Glutamatergic neuron (in vitro differentiated cells): ENCODE results near the gene DCBLD1. TPM values are rescaled to one million over a fixed set of nuclear protein-coding genes. Genes with fewer than 3 reads are reported as not detected.

ENCODE experiments used
- DNase-seq: peaks from one replicate; pipeline ENCODE4 v3.0.0; 2022
- H3K27ac Mint-ChIP-seq: one replicate; pipeline ENCODE4 v1.8.0; 2020; ENCODE audit warnings: mild to moderate bottlenecking, mixed read lengths, inconsistent platforms; ENCODE audit not compliant: unreplicated experiment
- H3K27me3 Mint-ChIP-seq: one replicate; pipeline ENCODE4 v1.8.0; 2020; ENCODE audit warnings: mild to moderate bottlenecking, moderate library complexity, mixed read lengths, inconsistent platforms; ENCODE audit not compliant: unreplicated experiment
- H3K36me3 Mint-ChIP-seq: one replicate; pipeline ENCODE4 v1.8.0; 2020; ENCODE audit warnings: mild to moderate bottlenecking, mixed read lengths, inconsistent platforms; ENCODE audit not compliant: unreplicated experiment
- H3K4me1 Mint-ChIP-seq: one replicate; pipeline ENCODE4 v1.8.0; 2020; ENCODE audit warnings: mild to moderate bottlenecking, low read depth, mixed read lengths, inconsistent platforms; ENCODE audit not compliant: unreplicated experiment
- H3K4me3 Mint-ChIP-seq: one replicate; pipeline ENCODE4 v1.8.0; 2020; ENCODE audit warnings: mild to moderate bottlenecking, mixed read lengths, inconsistent platforms; ENCODE audit not compliant: unreplicated experiment
- H3K9me3 Mint-ChIP-seq: one replicate; pipeline ENCODE4 v1.8.0; 2020; ENCODE audit warnings: mild to moderate bottlenecking, moderate library complexity, mixed read lengths, inconsistent platforms; ENCODE audit not compliant: unreplicated experiment
- CTCF ChIP-seq: fragments of 200-600 bp; sonication (generic); IDR thresholded peaks from one replicate; pipeline ENCODE4 v1.5.0; 2021; ENCODE audit not compliant: partially characterized antibody, unreplicated experiment
- total RNA-seq: library from RNA; stranded (reverse); fragmentation: NEBNext Ultra II Directional; extraction: Animal tissue kit (Norgen Biotek cat#: 25700); gene quantifications from one replicate; pipeline ENCODE4 v1.2.1, GENCODE V29; 2021; ENCODE audit not compliant: unreplicated experiment

Gene DCBLD1
- total RNA-seq, 1 donor from 2014 or later, result 25.1 TPM

DNA sequence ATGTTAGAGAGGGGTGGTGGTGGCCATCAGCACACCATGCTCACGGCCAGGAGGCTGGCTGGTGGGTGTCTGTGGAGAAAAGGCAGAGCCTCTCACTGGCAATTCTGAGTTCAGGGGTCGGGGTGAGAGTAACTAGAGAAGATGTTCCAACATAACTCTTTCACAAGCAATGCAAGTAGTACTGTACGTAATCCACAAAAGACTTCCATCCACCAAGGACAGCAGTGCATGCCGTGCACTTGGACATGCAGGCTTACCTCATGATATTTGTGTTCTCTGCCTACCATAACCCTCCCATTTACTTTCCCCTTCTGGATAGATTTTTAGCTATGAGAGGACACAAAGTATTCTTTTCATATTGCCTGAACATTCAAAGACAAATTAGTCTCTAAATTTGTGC lies 51.3 kb downstream of the DCBLD1 start:
- no peak overlapping the region for H3K4me3 Mint-ChIP-seq
- H3K27me3 Mint-ChIP-seq, result peaks cover 4% of the 10 kb centered on the region
- DNase-seq, result no peak
- no peaks in the 10 kb centered on the region for H3K36me3 Mint-ChIP-seq
- peaks cover 35% of the 10 kb centered on the region for H3K4me1 Mint-ChIP-seq
- no peak overlapping the region for H3K27ac Mint-ChIP-seq
- H3K9me3 Mint-ChIP-seq, result peaks cover 7% of the 10 kb centered on the region
- TF ChIP-seq CTCF, result no peak

DNA sequence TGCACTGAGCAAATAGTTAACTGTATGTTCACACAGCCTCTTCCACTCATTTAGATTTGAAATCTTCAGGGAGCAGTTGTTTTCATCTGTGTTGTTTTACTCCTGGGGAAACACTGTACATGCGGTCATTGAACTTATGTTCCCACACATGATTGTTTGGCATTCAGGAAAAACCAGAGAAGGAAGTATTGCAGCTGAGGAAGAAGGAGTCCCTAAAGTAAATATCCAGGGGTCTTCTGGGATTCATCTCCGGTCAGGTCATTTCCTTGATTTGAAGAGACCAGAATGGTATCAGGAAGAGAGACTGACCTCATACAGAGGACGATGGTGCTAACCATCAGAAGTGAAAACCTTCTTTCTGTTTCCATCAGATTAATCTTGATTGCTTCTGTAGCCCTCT lies 52.5 kb downstream of the DCBLD1 start:
- H3K4me1 Mint-ChIP-seq, result peaks cover 34% of the 10 kb centered on the region
- no peak overlapping the region for H3K27ac Mint-ChIP-seq
- no peak for TF ChIP-seq CTCF
- H3K4me3 Mint-ChIP-seq, result no peak overlapping the region
- peaks cover 7% of the 10 kb centered on the region for H3K9me3 Mint-ChIP-seq
- H3K27me3 Mint-ChIP-seq, result peaks cover 4% of the 10 kb centered on the region
- no peaks in the 10 kb centered on the region for H3K36me3 Mint-ChIP-seq
- DNase-seq, result no peak

GRCh38 chr6:117536317-117536716 lies 53.8 kb downstream of the DCBLD1 start:
- TF ChIP-seq CTCF, result no peak
- H3K4me3 Mint-ChIP-seq, result no peak overlapping the region
- H3K27me3 Mint-ChIP-seq, result peaks cover 3% of the 10 kb centered on the region
- no peak for DNase-seq
- no peak overlapping the region for H3K27ac Mint-ChIP-seq
- H3K36me3 Mint-ChIP-seq, result no peaks in the 10 kb centered on the region
- H3K4me1 Mint-ChIP-seq, result peaks cover 22% of the 10 kb centered on the region
- H3K9me3 Mint-ChIP-seq, result peaks cover 3% of the 10 kb centered on the region

- no peak overlapping the region for H3K4me3 Mint-ChIP-seq
- H3K36me3 Mint-ChIP-seq, result no peaks in the 10 kb centered on the region
- H3K4me1 Mint-ChIP-seq, result peaks cover 9% of the 10 kb centered on the region
- no peak for TF ChIP-seq CTCF
- no peak for DNase-seq
- H3K27ac Mint-ChIP-seq, result no peak overlapping the region
- H3K27me3 Mint-ChIP-seq, result no peaks in the 10 kb centered on the region
- H3K9me3 Mint-ChIP-seq, result no peaks in the 10 kb centered on the region
Measured at GRCh38 chr6:117538615-117539014, 56.1 kb downstream of the DCBLD1 start.

DNA sequence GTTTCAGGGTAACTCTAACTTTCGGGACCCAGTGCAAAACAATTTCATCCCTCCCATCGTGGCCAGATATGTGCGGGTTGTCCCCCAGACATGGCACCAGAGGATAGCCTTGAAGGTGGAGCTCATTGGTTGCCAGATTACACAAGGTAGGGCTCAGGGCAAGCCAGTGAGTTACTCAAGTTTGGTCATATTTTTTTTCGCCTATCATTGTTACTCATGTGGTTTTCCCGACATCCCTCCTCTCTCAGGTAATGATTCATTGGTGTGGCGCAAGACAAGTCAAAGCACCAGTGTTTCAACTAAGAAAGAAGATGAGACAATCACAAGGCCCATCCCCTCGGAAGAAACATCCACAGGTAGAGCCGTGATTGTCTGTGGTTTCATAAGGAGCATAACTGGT lies 58.2 kb downstream of the DCBLD1 start:
- Mint-ChIP-seq H3K27me3 (no peaks in the 10 kb centered on the region), H3K4me1 (peaks cover 10% of the 10 kb centered on the region), H3K27ac (no peak overlapping the region), H3K9me3 (no peaks in the 10 kb centered on the region), H3K36me3 (no peaks in the 10 kb centered on the region), H3K4me3 (no peak overlapping the region)
- no peak for DNase-seq
- TF ChIP-seq CTCF, result no peak
